Activated T-cell treated with anti-CD3 and anti-CD28 coated beads, Interleukin-2, amount 50 U/mL, for 72 hours (primary cell): ENCODE data around the gene ANXA3. TPM values are rescaled to one million over a fixed set of nuclear protein-coding genes. Genes with fewer than 3 reads are reported as not detected.
"Not testable (repeated sequence)": the region's sequence is repeated elsewhere in the genome, so short reads cannot be mapped to it uniquely, and the experiment has no call there.

Experiments used
- ATAC-seq, 2 donors: fragments of 150-1000 bp; cut with Tn5 transposase; replicated peaks in 1 of 2; 2 replicates each; pipeline ENCODE4 v1.10.0; 2021; ENCODE audit warnings: moderate library complexity in 2 of 2, mild to moderate bottlenecking in 1 of 2
- DNase-seq, 2 donors: peaks; one replicate each; pipeline ENCODE4 v3.0.0; 2021 to 2022; ENCODE audit warnings: mixed read lengths in 1 of 2
- H3K27ac Mint-ChIP-seq: one replicate; pipeline ENCODE4 v1.8.0; 2022; ENCODE audit warnings: mild to moderate bottlenecking, moderate library complexity, mixed read lengths
- H3K27me3 Mint-ChIP-seq: one replicate; pipeline ENCODE4 v1.8.0; 2022; ENCODE audit warnings: low read depth, mixed read lengths
- H3K36me3 Mint-ChIP-seq, 2 donors: one replicate each; pipeline ENCODE4 v1.8.0; 2022; ENCODE audit warnings: mixed read lengths in 2 of 2, mild to moderate bottlenecking in 1 of 2; ENCODE audit not compliant: insufficient read depth in 2 of 2
- H3K4me1 Mint-ChIP-seq: one replicate; pipeline ENCODE4 v1.8.0; 2022; ENCODE audit warnings: low read depth, mixed read lengths
- H3K4me3 Mint-ChIP-seq, 2 donors: one replicate each; pipeline ENCODE4 v1.8.0; 2022; ENCODE audit warnings: mild to moderate bottlenecking in 2 of 2, mixed read lengths in 2 of 2, moderate library complexity in 2 of 2
- H3K9me3 Mint-ChIP-seq, 2 donors: one replicate each; pipeline ENCODE4 v1.8.0; 2022; ENCODE audit warnings: mixed read lengths in 2 of 2
- total RNA-seq, 2 donors: library from RNA; stranded (reverse); gene quantifications; one replicate each; pipeline ENCODE4 v1.2.3, GENCODE V29; 2022

The ANXA3 gene
- total RNA-seq, 2 donors from 2014 or later, result 0.93 to 1.7 TPM

DNA sequence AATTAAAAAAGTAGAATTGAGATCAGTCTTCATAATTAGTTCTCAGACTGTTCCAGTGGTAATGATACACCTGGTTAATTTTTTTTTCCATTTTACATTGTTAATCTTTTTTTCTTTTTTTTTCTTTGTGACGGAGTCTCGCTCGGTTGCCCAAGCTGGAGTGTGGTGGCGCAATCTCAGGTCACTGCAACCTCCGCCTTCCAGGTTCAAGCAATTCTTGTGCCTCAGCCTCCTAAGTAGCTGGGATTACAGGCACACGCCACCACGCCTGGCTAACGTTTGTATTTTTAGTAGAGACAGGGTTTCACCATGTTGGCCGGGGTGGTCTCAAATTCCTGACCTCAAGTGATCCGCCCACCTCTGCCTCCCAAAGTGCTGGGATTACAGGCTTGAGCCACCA, 46.9 kb downstream of the ANXA3 start:
- DNase-seq, H3K27me3 Mint-ChIP-seq, H3K9me3 Mint-ChIP-seq, H3K4me1 Mint-ChIP-seq, H3K27ac Mint-ChIP-seq, H3K36me3 Mint-ChIP-seq, H3K4me3 Mint-ChIP-seq, ATAC-seq: not testable (repeated sequence)

DNA sequence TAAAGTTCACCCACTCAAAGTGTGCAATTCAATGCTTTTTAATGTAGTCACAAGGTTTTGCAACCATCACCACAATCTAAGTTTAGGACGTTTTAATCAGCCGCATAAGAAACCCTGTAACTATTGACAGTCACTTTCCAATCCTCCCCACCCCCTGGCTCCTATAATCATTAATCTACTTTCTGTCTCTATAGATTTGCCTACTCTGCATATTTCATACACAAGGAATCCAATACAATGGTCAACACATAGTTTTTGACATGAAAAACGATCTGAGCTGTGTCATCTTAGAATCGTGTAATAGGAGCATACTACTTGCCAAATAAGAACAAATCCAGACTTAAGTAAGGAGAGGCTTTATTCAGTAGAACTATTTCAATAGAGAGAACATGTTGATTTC, 47.6 kb downstream of the ANXA3 start:
- Mint-ChIP-seq H3K4me1 (no peaks in the 10 kb centered on the region), H3K27ac (no peak overlapping the region), H3K9me3 (no peaks in the 10 kb centered on the region), H3K27me3 (peaks cover 15% of the 10 kb centered on the region), H3K4me3 (no peak overlapping the region), H3K36me3 (peaks cover 0 to 1% of the 10 kb centered on the region in 2 donors)
- ATAC-seq (no peak), DNase-seq (no peak)

DNA sequence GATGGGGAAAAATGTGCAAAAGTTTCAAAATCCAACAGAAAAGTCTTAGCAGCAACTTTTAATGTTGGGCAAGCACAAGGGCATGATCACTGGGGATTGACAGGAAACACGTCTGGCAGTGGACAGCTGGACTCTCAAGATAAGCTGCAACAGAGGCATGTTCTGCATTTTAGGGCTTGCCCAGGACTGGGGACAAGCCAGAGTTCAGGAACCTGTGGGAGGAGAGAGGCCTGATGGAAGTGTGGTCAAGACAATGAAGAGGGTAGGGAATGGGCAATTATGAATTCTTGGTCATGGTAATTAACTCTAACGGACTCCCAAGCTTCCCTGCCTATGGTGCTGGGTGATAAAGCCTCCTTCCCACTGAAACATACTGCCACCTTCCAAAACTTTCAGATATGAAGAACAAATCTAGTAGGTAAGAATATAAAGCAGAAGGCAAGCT, 48.4 kb downstream of the ANXA3 start:
- Mint-ChIP-seq H3K27me3 (peaks cover 15% of the 10 kb centered on the region), H3K4me1 (no peaks in the 10 kb centered on the region), H3K27ac (no peak overlapping the region), H3K36me3 (peaks cover 0 to 1% of the 10 kb centered on the region in 2 donors), H3K9me3 (no peaks in the 10 kb centered on the region), H3K4me3 (no peak overlapping the region)
- DNase-seq (no peak), ATAC-seq (no peak)

DNA sequence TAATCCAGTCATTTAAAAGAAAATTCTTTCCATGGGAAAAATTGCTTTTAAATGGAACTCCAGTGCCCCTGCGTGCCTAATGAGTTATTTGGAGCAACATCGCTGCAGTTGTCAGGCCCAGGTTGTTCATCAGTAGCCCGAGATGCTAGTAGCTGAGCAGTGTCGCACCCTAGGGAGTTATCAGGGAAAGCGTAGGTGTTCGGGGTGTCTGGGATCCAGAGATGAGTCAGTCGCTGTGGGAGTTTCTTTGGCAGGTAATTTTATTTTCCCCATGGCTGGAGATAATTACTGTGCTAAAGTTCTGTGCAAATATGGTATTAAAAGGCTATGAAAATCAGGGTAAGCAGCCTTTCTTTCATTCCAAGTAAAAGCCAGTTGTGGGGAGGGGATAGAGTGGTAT, 49.4 kb downstream of the ANXA3 start:
- H3K9me3 Mint-ChIP-seq, result no peaks in the 10 kb centered on the region
- H3K27ac Mint-ChIP-seq, result no peak overlapping the region
- H3K27me3 Mint-ChIP-seq, result peaks cover 15% of the 10 kb centered on the region
- no peak for ATAC-seq
- no peaks in the 10 kb centered on the region for H3K4me1 Mint-ChIP-seq
- H3K4me3 Mint-ChIP-seq, result no peak overlapping the region
- peaks cover 0 to 1% of the 10 kb centered on the region in 2 donors for H3K36me3 Mint-ChIP-seq
- DNase-seq, result no peak

DNA sequence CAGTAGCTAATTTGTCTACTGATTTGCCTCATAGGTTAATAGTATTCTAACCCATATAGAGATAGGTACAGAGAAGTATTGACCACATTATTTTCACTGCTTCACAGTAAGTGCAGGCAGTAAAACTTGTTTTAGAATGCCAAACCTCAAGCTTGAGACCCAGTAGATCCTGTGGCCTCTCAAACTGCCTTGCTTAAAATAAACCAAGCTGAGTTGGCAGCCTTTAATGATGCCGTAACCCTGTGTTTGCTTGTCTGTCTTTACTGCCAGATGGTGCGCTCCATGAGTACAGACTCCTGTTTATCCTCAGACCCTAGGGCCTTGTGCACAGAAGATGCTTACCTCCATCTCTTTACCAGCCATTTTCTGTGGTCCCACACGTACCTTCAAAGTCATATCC, 50.8 kb downstream of the ANXA3 start:
- Mint-ChIP-seq H3K27ac (no peak overlapping the region), H3K4me1 (no peaks in the 10 kb centered on the region), H3K9me3 (no peaks in the 10 kb centered on the region), H3K36me3 (peaks cover 0 to 1% of the 10 kb centered on the region in 2 donors), H3K27me3 (peaks cover 15% of the 10 kb centered on the region), H3K4me3 (no peak overlapping the region)
- ATAC-seq (no peak), DNase-seq (no peak)

DNA sequence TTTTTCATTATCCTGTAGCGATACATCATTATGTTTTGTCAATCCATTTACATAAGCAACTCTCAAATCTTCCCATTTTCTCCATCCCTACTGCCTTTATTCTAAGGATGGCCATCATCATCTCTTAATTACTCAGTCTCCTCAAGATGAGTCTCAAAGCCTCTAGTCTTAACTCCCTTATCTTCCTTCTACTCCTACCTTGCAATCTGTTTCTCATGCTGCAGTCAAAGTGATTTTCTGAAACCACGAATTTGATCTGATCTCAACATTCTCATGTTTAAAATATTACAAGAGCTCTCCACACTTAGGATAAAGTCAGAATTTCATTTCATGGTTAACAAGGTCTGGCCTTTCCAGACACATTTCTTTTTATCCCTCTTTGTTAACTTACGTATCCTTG, 51.8 kb downstream of the ANXA3 start:
- peaks cover 15% of the 10 kb centered on the region for H3K27me3 Mint-ChIP-seq
- no peaks in the 10 kb centered on the region for H3K9me3 Mint-ChIP-seq
- H3K4me1 Mint-ChIP-seq, result no peaks in the 10 kb centered on the region
- DNase-seq (no peak), ATAC-seq (no peak)
- no peak overlapping the region for H3K4me3 Mint-ChIP-seq
- H3K27ac Mint-ChIP-seq, result no peak overlapping the region
- H3K36me3 Mint-ChIP-seq, result peaks cover 0 to 1% of the 10 kb centered on the region in 2 donors

DNA sequence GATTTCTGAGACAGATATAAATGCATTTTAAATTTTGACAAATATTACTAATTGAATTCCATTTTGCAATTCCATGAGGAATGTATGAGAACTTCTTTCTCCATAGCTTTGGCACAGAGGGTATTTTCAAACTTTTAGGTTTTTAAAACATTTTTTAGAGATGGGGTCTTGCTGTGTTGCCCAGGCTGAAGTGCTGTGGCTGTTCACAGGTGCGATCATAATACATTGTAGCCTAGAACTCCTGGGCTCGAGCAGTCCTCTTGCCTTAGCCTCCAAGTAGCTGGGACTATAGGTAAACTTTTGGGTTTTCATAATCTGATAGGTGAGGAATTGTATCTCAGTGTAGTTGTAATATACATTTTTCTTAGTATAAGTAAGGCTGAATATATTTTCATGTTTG, 53.4 kb downstream of the ANXA3 start:
- ATAC-seq (no peak), DNase-seq (no peak)
- Mint-ChIP-seq H3K4me1 (no peaks in the 10 kb centered on the region), H3K4me3 (no peak overlapping the region), H3K27me3 (peaks cover 15% of the 10 kb centered on the region), H3K27ac (no peak overlapping the region), H3K9me3 (no peaks in the 10 kb centered on the region), H3K36me3 (peaks cover 0 to 1% of the 10 kb centered on the region in 2 donors)

DNA sequence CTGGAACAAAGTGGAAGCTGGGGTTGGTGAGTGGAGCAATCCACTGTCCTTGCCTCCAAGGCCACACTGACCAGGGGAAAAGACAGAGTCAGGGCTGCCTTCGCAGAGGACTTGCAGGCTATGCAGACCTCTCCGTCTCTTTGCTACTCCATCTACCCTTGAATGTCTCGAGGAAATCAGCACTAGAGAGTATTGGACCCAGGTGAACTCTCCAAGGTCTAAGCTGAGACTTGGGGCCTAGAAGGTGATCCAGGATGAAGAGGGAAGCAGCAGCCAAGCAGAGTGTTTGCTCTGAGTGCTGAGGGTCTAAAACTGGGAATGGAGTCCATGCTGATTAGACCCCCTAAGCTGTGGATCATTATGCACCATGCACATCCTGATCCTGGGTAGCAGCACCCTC, 54.5 kb downstream of the ANXA3 start:
- peaks cover 0 to 1% of the 10 kb centered on the region in 2 donors for H3K36me3 Mint-ChIP-seq
- H3K9me3 Mint-ChIP-seq, result no peaks in the 10 kb centered on the region
- peaks cover 8% of the 10 kb centered on the region for H3K4me1 Mint-ChIP-seq
- no peak for ATAC-seq
- no peak for DNase-seq
- H3K4me3 Mint-ChIP-seq, result no peak overlapping the region
- H3K27me3 Mint-ChIP-seq, result peaks cover 15% of the 10 kb centered on the region
- no peak overlapping the region for H3K27ac Mint-ChIP-seq

DNA sequence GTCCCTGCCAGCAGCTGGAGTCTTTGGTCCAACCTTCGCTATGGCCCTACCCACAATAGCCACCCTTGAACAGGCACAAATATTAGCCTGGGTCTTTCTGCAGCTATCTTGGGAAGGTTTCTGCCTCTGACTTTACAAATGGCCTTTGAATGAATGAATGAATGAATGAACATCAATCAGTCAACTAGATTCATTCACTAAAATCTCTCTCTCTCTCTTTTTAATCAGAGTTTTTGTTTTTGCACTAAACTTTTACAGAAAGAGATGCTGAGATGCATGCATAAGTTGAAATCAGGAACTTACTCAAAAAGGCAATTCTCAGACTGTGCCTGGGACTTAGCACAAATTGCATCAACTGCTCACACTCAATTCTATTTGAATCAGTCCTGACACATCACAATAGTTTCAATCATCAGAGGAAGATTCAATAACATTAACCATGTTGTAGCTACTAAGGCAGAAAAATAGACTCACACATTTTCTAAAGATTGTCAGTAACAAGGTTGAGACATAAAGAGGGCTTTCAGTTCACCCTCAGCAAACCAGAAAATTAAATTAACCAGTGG, 55.0 kb downstream of the ANXA3 start:
- Mint-ChIP-seq H3K27ac (no peak overlapping the region), H3K36me3 (peaks cover 0 to 1% of the 10 kb centered on the region in 2 donors), H3K9me3 (no peaks in the 10 kb centered on the region), H3K4me1 (peaks cover 10% of the 10 kb centered on the region), H3K27me3 (peaks cover 15% of the 10 kb centered on the region), H3K4me3 (no peak overlapping the region)
- DNase-seq (no peak), ATAC-seq (peak; percentile 60 to 85)

DNA sequence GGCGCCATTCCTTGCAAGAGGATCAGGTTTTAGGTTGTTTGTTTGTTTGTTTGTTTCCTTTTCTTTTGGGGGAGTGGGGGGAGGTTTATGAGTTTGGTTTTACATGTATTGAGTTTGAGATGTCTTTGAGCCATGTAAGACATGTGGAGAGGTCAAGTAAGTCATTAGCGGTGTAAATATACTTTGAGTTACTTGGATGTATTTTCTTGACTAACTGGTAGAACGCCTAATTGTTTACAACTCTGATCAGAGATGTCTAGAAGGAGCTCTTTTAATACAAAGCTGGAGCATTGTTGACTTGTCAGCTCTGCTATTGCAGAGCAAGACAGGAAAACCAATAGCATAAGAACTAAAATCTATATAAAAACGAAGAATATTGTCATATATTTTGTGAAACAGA, 57.1 kb downstream of the ANXA3 start:
- Mint-ChIP-seq H3K27me3 (peaks cover 4% of the 10 kb centered on the region), H3K36me3 (peaks cover 0 to 1% of the 10 kb centered on the region in 2 donors)

DNA sequence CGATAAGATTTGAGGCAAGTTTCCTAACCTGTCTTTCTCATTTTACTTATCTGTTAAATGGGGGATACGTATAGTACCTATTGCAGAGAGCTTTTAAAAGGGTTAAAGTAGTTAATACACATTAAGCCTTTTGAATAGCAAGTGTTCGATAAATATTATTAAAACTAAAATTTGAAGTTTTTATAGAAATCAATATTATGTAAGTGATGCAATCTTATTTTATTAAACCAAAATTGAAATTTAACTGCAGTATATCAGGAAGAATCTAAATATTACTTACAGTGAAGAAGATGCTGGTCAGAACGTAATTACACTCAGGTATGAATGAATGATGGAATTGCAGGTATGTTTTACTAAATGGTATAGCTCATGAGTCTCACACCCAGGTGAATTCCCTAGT, 58.0 kb downstream of the ANXA3 start:
- Mint-ChIP-seq H3K4me3 (no peak overlapping the region), H3K27me3 (no peaks in the 10 kb centered on the region), H3K4me1 (peaks cover 40% of the 10 kb centered on the region), H3K36me3 (no peaks in the 10 kb centered on the region), H3K9me3 (no peaks in the 10 kb centered on the region), H3K27ac (no peak overlapping the region)
- ATAC-seq, result no peak
- no peak for DNase-seq

More for the DNA sequence above, 57.1 kb downstream of the ANXA3 start:
- H3K4me1 Mint-ChIP-seq, result peaks cover 31% of the 10 kb centered on the region
- H3K27ac Mint-ChIP-seq, result no peak overlapping the region
- no peak overlapping the region for H3K4me3 Mint-ChIP-seq
- DNase-seq (no peak), ATAC-seq (no peak)
- H3K9me3 Mint-ChIP-seq, result no peaks in the 10 kb centered on the region

DNA sequence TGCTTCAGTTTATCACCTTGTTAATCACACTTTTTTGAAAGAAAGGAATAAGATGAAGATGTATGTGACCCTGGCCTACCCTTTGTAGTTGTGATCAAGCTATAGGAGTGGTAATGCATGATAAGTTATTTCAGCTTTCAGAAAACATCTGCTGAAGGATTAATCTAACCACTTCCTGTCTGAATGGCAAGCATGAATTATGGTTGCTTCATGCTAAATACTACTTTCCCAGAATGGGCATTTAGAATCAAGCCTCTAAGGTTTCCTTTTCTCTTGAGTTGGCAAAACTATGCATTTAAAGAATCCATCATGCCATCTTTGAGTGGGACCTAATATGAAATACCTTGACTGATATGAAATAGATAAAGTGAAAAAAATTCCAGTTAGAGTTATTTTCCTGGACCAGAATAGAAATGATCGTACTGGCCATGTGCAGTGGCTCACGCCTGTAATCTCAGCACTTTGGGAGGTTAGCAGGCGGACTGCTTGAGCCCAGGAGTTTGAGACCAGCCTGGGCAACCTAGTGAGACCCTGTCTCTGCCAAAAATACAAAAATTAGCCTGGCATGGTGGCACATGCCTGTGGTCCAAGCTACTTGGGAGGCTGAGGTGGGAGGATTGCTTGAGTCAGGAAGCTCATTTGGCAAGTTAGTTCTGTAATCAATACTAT, 59.1 kb downstream of the ANXA3 start:
- no peak overlapping the region for H3K4me3 Mint-ChIP-seq
- peaks cover 44% of the 10 kb centered on the region for H3K4me1 Mint-ChIP-seq
- no peaks in the 10 kb centered on the region for H3K27me3 Mint-ChIP-seq
- DNase-seq, result no peak
- H3K27ac Mint-ChIP-seq, result no peak overlapping the region
- ATAC-seq, result no peak
- no peaks in the 10 kb centered on the region for H3K9me3 Mint-ChIP-seq
- no peaks in the 10 kb centered on the region for H3K36me3 Mint-ChIP-seq

DNA sequence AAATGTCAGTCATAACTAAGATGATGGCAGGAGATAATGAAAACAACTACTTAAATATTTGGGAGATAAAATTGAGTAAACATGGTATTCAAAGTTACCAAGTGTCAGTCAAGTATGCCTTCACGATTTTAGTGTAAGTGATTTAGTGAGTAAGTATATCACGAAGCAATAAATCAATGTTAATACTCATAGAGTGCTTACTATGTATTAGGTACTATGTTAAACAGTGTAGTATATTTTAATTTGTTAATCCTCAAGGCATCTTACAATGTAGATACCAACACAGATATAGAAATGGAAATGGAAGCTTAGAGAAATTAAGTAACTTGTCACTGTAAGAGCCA, 59.6 kb downstream of the ANXA3 start:
- ATAC-seq, result no peak
- Mint-ChIP-seq H3K4me1 (peaks cover 44% of the 10 kb centered on the region), H3K4me3 (no peak overlapping the region), H3K9me3 (no peaks in the 10 kb centered on the region), H3K27me3 (no peaks in the 10 kb centered on the region), H3K36me3 (no peaks in the 10 kb centered on the region), H3K27ac (no peak overlapping the region)
- no peak for DNase-seq
